HG02610 (cell line): ENCODE results near the gene CEBPB.

Source experiments
- ATAC-seq: cut with Tn5 transposase; IDR thresholded peaks from one replicate; pipeline ENCODE4 v1.9.1; 2021; ENCODE audit warnings: mild to moderate bottlenecking, moderate library complexity; ENCODE audit not compliant: unreplicated experiment

The CEBPB gene

DNA sequence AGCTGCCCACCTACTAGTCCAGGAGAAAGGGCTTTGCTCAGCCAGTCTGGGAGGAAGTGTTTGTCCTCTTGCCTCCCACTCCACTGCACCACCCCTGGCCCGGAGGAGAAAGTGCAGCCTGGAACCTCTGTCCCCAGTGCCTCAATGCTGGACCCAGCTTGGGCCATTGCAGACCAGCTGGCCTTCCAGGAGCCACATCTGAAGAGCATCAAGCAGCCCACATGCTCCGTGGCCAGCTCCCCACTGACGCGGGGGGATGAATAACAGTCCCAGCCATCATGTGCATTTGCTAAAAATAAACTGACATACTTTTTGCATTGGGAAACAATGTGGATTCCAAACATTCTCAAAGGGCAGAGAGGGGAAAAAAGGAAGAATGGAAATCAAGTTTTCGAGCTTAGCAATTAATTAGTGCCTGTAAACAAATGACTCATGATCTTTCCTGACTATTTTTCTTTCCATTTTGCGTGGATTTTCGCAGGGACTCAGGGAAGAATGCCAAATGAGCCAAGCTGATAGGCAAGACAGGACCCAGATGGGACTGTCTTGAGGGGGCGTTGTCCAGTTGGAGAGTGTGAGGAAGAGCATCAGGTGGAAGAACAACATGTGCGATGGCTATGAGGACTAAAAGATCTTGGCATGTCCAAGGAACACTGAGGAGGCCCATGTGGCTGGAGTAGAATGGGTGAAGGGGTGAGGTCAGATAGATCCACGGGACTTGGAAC lies 34.1 kb downstream of the CEBPB start:
- ATAC-seq: no peak

DNA sequence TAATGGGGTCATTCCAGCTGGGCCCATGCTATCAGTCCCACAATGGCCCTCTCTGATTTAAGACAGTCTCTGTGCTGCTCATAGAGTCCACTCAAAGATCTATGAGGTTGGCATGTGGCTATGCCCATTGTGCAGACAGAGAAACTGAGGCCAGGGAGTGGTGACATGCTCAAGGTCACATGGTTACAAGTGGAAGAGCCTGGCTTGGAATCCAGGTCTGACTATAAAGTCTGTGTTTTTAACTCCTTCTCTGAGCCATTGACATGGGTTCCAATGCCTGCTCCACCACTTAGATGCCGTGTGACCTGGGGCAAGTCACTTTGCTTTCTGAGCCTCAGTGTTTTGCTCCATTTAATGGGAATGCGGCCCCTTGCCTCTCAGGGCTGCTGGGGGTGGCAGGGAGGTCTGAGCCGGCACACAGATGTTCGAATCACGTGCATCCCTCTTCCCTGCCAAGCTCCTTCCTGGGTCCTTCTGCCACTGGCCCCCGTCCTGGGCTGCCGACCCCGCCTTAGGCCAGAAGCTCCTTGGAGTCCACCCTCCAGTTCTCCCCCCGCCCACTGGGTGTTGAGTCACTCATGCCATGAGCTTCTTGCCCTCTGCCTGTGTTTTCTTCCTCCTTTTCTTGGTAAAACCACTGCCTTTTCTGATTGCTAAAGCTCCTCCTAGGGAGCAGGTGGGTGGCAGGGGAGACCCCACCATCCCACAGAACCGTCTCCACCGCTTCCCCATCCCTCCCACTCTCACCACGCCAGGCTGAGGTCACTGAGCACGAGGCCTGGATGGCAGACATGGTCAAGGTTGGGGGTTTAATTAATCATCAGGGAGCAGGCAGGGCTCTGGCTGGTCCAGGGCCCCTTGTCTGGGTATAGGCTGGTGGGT lies 35.7 kb downstream of the CEBPB start:
- no peak for ATAC-seq

DNA sequence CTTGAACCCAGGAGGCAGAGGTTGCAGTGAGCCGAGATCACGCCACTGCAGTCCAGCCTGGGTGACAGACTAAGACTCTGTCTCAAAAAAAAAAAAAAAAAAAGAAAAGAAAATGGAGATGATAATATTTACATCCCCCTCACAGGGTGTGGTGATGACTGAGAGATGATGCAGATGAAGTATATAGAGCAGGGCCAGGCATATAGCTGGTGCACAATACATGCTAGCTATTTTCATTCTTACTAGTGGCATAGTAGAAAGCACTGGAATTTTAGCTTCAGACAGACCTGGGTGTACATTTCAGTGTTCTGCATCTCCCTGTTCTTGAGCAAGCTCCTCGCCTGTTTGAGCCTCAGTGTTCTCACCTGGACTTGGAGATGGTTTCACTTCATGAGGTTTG lies 36.9 kb downstream of the CEBPB start:
- ATAC-seq: no peak

DNA sequence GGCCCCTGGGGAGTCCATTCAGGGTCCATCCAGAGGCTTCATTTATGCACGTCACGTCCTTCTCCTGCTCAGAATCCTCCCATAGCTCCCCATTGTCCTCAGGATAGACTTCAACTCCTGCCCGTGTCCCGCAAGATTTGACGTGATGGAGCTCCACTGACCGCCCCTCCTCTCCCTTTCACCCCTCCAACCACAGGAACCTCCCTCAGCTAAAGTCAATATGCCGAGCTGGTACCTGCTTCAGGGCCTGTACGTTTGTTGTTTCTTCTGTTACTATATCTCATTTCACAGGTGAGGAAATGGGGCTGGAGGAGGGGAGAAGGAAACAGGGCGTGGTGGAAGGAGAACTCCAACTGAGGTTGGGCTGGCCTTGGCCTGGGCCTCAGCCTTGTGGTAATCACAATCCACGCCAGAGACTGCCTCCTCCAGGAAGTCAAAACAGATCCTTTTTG lies 38.6 kb downstream of the CEBPB start:
- no peak for ATAC-seq

DNA sequence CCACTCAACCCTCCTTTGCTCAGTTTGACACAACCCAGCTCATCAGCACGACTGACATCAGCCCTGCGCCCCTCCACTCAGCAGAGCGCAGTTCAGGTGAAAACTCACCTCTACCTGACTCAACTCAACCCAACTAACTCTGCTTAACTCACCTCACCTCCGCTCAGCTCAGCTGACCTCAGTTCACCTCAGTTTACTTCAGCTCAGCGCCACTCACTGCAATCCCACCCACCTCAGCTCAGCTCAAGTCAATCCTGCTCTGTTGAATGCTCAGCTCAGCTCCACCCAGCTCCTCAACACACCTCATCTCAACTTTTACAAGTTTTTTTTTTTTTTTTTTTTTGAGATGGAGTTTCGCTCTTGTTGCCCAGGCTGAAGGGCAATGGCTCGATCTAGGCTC lies 39.6 kb downstream of the CEBPB start:
- ATAC-seq: no peak

DNA sequence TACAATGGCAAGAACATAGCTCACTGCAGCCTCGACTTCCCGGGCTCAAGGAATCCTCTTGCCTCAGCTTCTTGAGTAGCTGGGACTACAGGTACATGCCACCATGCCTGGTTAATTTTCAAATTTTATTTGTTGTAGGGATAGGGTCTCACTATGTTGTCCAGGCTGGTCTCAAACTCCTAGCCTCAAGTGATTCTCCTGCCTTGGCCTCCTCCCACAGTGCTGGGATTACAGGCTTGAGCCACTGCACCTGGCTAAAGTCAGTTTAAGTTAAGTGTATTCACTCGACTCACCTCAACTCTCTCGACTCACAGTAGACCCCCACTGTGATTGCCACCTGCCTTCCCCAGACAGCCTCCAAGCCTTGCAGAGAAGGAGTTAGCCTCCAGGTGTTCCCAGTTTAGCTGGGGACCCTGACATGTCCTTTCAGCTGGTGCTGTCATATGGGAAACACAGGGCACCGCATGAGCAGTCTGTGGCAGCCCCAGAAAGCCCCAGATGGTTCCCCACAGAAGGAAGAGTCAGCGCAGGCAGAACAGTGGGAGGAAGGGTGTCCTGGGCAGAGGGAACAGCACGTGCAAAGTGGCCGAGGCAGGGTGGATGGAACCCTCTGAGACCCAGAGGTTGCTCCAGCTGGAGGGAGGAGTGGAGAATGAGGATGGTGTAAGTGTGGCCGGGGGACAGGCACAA lies 40.4 kb downstream of the CEBPB start:
- no peak for ATAC-seq

DNA sequence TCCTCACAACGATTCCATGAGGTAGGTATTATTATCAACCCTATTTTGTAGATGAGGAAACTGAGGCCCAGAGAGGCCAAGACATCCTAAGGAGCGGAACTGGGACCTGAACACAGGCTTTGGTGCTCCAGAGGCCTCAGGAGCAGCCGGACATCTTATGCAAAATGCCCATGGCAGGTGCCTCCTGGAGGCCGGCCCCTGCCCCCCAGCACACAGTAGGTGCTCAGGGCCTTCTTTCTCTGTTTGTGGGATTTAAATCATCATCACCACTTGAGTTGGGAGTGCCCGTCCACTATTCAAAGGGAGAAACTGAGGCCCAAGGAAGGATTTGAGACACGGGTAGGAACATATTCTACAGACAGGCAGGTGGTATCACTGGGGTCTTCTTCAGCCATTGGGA lies 41.2 kb downstream of the CEBPB start:
- no peak for ATAC-seq

DNA sequence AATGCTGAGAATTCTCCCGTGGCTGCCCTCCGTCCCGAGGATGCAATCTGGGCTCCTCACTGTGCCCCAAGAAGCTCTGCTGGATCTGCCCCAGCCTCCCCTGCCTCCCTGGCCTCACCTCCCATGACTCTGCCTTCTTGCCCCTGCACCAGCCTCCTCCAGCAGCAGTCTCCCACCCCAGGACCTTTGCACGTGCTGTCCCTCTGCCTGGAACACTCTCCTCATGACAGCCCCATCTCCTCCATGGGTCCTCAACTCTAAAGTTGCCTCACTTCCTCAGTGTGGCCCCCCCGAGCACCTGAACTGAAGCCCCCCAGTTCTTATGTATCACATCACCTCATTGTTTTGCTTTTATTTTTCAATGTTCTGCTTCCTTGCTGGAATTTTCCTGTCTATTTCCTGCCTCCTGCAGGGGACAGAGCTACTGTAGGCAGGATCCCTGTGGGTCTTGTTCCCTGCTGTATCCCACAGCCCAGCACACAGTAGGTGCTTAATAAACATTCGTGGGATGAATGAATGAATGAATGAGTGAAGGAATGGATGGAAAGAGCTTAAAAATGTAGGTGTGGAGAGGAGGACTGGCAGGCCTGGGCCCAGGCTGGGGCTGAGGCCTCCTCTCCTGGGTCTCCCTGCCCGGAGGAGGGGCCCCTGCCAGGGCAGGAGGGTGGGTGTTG lies 42.2 kb downstream of the CEBPB start:
- ATAC-seq: no peak

DNA sequence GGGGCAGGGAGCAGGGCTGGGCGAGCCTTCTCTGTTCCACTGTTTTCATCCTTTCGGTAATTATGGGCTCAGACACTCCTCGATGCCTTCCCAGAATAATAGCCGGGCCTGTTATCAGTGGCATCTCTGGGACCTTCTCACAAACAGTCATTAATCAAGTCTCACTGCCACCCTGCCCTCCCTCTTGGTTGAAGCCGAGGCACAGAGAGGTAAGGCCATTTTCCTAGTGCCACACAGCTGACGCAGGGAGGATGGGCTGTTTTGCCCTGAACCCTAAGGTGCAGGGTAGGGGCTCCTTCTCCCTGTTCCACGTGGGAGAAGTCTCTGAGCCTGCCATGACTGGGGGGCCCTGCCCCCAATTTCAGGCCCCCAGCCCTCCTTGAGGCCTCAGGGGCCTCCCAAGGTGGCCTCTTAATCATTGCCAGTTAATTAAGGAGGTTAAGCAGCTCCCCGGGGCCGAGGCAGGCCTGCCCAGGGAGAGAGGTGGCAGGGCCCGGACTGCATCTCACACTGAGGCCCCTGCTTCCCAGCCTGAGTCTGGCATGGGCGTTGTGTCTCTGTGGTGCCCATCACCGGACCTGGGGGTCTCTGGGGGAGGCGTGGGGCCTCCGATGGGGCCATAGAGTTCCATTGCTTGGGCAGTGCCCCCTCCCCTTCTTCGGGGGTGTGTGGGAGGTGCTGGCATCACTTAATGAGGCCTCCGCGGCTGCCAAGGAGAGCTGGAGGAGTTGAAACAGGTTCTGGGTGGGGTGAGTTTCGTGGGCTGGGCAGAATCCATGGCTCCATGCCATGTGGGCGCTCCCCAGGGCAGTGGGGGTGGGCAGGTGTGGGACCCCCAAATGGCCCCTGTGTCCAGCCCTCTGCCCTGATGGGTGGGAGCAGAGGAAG lies 42.9 kb downstream of the CEBPB start:
- no peak for ATAC-seq

DNA sequence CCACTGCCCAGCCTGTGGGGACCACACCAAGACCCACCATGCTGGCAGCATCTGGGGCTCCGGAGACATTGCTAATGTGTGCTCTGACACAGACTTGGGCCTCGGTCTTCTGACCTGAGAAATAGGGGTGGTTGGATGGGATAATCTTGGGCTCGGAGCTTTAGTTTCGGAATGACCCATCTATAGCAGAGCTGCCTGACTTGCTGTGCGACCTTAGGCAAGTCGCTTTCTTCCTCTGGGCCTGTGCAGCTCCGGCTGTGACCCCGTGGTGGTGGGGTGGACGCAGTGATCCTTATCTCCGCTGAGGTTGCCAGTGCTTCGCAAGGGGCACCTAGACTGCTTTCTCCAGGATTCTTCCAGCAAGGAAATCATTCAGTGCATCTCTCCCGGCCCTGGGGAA lies 43.7 kb downstream of the CEBPB start:
- no peak for ATAC-seq

DNA sequence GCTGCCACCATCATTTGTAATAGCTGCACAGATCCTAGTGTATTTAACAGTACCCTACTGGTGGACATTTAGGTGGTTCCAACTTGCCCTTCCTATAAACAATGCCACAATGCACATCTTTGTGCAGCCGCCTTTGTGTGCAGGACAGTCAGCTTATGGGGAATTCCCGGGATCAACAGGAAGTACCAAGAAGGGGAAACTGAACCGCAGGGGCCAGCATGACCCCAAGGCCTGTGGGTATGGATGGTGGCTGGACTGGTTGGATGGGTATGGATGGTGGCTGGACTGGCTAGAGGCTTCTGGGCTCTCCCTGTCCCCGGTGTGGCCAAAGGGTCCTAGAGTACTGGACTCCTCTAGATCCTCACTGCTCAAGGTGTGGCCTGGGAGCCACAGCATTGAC lies 46.7 kb downstream of the CEBPB start:
- ATAC-seq: no peak

DNA sequence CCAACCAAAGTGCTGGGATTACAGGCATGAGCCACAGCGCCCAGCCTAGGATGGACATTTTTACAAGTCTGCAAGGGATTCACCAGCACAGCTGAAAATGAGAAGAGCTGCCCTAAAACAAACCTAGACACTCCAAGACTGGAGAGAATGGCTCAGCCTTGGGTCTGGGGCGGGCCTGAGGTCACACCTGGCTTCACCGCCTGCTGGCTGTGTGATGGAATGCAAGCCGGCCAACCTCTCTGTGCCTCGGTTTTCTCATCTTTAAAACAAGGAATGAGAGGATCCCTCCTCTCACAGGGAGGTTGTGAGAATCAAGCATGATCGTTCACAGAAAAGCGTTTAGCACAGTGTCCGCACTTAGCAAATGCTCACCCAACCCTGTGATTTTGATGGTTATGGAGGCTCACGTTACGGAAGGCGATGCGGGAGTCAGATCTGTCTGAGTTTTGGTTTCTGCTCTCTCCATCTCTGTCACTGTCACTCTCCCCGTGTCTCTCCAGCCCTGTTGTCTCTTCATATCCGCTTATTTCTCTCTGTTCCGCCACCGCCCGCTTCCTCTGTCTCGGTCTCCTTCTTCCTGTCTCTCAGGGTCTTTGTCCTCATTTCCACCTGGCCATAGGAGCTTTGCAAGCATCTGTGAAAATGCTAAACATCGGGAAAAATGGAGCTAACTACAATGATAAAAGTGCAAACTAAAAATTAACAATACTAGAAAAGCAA lies 47.6 kb downstream of the CEBPB start:
- no peak for ATAC-seq

DNA sequence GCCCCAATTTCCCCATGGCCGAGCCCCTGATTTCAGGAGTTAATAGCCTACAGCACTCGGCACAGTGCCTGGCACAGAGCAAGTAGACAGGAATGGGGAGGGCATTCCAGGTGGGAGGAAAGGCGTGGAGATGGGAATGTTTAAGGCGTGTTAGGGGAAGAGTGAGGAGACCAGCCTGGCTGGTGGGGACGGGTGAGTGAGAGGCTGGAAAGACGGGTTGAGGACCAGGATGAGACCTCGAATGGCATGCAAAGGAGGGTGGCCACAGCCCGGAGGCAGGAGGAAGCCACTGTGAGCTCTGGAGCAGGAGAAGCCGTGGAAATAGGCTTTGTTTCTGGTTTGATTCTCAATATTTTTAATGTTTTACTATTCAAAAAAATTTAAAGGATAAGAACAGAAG lies 49.5 kb downstream of the CEBPB start:
- no peak for ATAC-seq

DNA sequence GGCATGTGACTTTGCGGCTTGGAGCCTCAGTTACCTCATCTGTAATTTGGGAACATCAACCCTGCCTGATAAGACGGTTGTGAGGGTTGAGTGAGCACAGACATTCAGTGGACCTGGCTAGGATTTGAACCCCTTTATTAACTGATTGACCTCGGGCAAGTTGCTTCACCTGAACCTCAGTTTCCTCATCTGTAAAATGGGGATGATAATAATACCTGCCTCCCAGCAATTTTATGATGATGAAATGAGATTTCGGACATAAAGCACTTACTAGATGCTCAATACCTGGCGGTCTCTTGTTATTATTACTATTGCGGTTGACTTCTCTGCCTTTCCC lies 51.5 kb downstream of the CEBPB start:
- ATAC-seq: no peak
